HCT116 (cell line): ENCODE results near the gene SLC39A5. TPM values are rescaled to one million over a fixed set of nuclear protein-coding genes. Genes with fewer than 3 reads are reported as not detected.

Experiments used
- ATAC-seq: fragments of 200-7000 bp; cut with Tn5 transposase; 2 replicates; pipeline ENCODE4 v1.9.1; 2020; ENCODE audit warnings: mild to moderate bottlenecking, moderate library complexity
- BruUV-seq: library from RNA; stranded (reverse); fragments of 400-500 nt; replicated peaks from 2 replicates; lab custom pipeline; 2021; lab: Mats Ljungman, UMichigan
- CTCF ChIA-PET: fragments of 300-600 bp; sonication (Branson Sonifier 250); formaldehyde crosslinking; loops from one replicate; lab custom pipeline; 2021; ENCODE audit warnings: antibody characterized with exemption; lab: Charles Lee
- POLR2A ChIA-PET: fragments of 300-600, 350-600 bp; sonication (Branson Sonifier 250); formaldehyde crosslinking; loops from one replicate; lab custom pipeline; 2021; ENCODE audit warnings: antibody characterized with exemption; lab: Charles Lee
- RAD21 ChIA-PET, 2 experiments: fragments of 300-600 bp; sonication (Branson Sonifier 250); formaldehyde crosslinking; loops; one replicate each; lab custom pipeline; 2023; ENCODE audit warnings: low total read pairs in 2 of 2; ENCODE audit not compliant: uncharacterized antibody in 2 of 2, unreplicated experiment in 2 of 2, low non-redundant PET in 1 of 2; lab: Charles Lee
- DNase-seq: peaks from one replicate; pipeline ENCODE4 v3.0.0-alpha.2; 2010; ENCODE audit warnings: low read depth, low spot score
- H2AFZ ChIP-seq: fragments of 200-600 bp; shearing (Covaris generic), sonication (generic); 2 replicates; pipeline ENCODE4 v1.6.1; 2017; ENCODE audit warnings: low read depth, mixed run types, mixed read lengths, antibody characterized with exemption, low read length; ENCODE audit not compliant: poor library complexity, severe bottlenecking
- H3K27ac ChIP-seq: 2 replicates; pipeline ENCODE4 v1.5.1; 2012; ENCODE audit warnings: low read depth, low read length
- H3K27me3 ChIP-seq: fragments of 200-600 bp; sonication (generic); 2 replicates; pipeline ENCODE4 v1.6.1; 2016; ENCODE audit warnings: mixed run types, low read length, mixed read lengths; ENCODE audit not compliant: insufficient read depth
- H3K36me3 ChIP-seq, 2 experiments: fragments of 200-500 bp in 1 of 2; fragments of 200-600 bp in 1 of 2; sonication (Bioruptor generic) in 1 of 2; sonication (generic) in 1 of 2; 2 replicates each; pipeline versions ENCODE4 v1.5.1 to v1.6.1; 2014 to 2016; ENCODE audit warnings: low read length in 2 of 2, inconsistent platforms in 1 of 2, mixed read lengths in 1 of 2, mixed run types in 1 of 2; ENCODE audit not compliant: insufficient read depth in 2 of 2, control insufficient read depth in 1 of 2
- H3K4me1 ChIP-seq, 2 experiments: fragments of 200-600 bp in 1 of 2; sonication (generic) in 1 of 2; 2 replicates each; pipeline versions ENCODE4 v1.5.1 to v1.6.1; 2012 to 2017; ENCODE audit warnings: low read length in 2 of 2, inconsistent platforms in 1 of 2, mild to moderate bottlenecking in 1 of 2, mixed read lengths in 1 of 2, mixed run types in 1 of 2, moderate library complexity in 1 of 2; ENCODE audit not compliant: insufficient read depth in 2 of 2, control insufficient read depth in 1 of 2
- H3K4me2 ChIP-seq: fragments of 200-600 bp; sonication (generic); 2 replicates; pipeline ENCODE4 v1.6.1; 2017; ENCODE audit warnings: mixed run types, low read length, mixed read lengths
- H3K4me3 ChIP-seq, 2 experiments: fragments of 200-600 bp in 1 of 2; sonication (generic) in 1 of 2; replicated peaks in 1 of 2; 2 replicates each; pipeline ENCODE4 v1.5.1; 2011 to 2016; ENCODE audit warnings: low read length in 2 of 2, control low read depth in 1 of 2, low read depth in 1 of 2, mild to moderate bottlenecking in 1 of 2, mixed read lengths in 1 of 2, mixed run types in 1 of 2
- H3K79me2 ChIP-seq: fragments of 200-600 bp; sonication (generic); 2 replicates; pipeline ENCODE4 v1.6.1; 2017; ENCODE audit warnings: mild to moderate bottlenecking, mixed run types, low read length, moderate library complexity, mixed read lengths; ENCODE audit not compliant: insufficient read depth
- H3K9ac ChIP-seq: fragments of 200-600 bp; sonication (generic); 2 replicates; pipeline ENCODE4 v1.6.1; 2016; ENCODE audit warnings: low read length, mixed read lengths
- H3K9me2 ChIP-seq: fragments of 200-600 bp; sonication (generic), shearing (Covaris generic); 2 replicates; pipeline ENCODE4 v1.6.1; 2017; ENCODE audit warnings: mixed run types, mild to moderate bottlenecking, moderate library complexity; ENCODE audit not compliant: insufficient read depth
- H3K9me3 ChIP-seq, 2 experiments: fragments of 200-500 bp in 1 of 2; fragments of 200-600 bp in 1 of 2; sonication (Bioruptor generic) in 1 of 2; sonication (generic) in 1 of 2; 2 replicates each; pipeline ENCODE4 v1.6.1; 2014 to 2017; ENCODE audit warnings: low read length in 2 of 2, mixed read lengths in 2 of 2, inconsistent platforms in 1 of 2, low read depth in 1 of 2, mild to moderate bottlenecking in 1 of 2, mixed run types in 1 of 2, moderate library complexity in 1 of 2; ENCODE audit not compliant: control insufficient read depth in 1 of 2, insufficient read depth in 1 of 2
- H4K20me1 ChIP-seq: fragments of 200-600 bp; sonication (generic), shearing (Covaris generic); 2 replicates; pipeline ENCODE4 v1.6.1; 2017; ENCODE audit warnings: mixed run types, mild to moderate bottlenecking, moderate library complexity; ENCODE audit not compliant: insufficient read depth
- ATF3 ChIP-seq: IDR thresholded peaks from 2 replicates; pipeline ENCODE4 v1.6.1; 2012
- CBX3 ChIP-seq: IDR thresholded peaks from 2 replicates; pipeline ENCODE4 v1.6.1; 2012; ENCODE audit warnings: low read depth
- CTCF ChIP-seq, 3 experiments: fragments of 200-600 bp in 1 of 3; sonication (generic) in 1 of 3; IDR thresholded peaks in 2 of 3; conservative IDR thresholded peaks in 1 of 3; 2 replicates each; pipeline ENCODE4 v1.5.1; 2012 to 2017; ENCODE audit warnings: low read depth in 2 of 3, low read length in 2 of 3, antibody characterized with exemption in 1 of 3, borderline replicate concordance in 1 of 3, control low read depth in 1 of 3, mild to moderate bottlenecking in 1 of 3, mixed read lengths in 1 of 3, mixed run types in 1 of 3, moderate library complexity in 1 of 3; ENCODE audit not compliant: insufficient read depth in 1 of 3
- ELF1 ChIP-seq: IDR thresholded peaks from 2 replicates; pipeline ENCODE4 v1.6.1; 2012; ENCODE audit warnings: low read depth, borderline replicate concordance
- EZH2 ChIP-seq: fragments of 200-600 bp; sonication (generic); IDR thresholded peaks from 2 replicates; pipeline ENCODE4 v1.6.1; 2017; ENCODE audit warnings: antibody characterized with exemption, mixed run types
- EZH2phosphoT487 ChIP-seq: fragments of 200-600 bp; IDR thresholded peaks from 2 replicates; pipeline ENCODE4 v1.6.1; 2018; ENCODE audit warnings: antibody characterized with exemption, borderline replicate concordance
- FOSL1 ChIP-seq: IDR thresholded peaks from 2 replicates; pipeline ENCODE4 v1.6.1; 2012; ENCODE audit warnings: low read depth
- JUND ChIP-seq: IDR thresholded peaks from 2 replicates; pipeline ENCODE4 v1.6.1; 2012
- MAX ChIP-seq: IDR thresholded peaks from 2 replicates; pipeline ENCODE4 v1.6.1; 2012
- POLR2A ChIP-seq: IDR thresholded peaks from 2 replicates; pipeline ENCODE4 v1.7.0; 2011; ENCODE audit warnings: borderline replicate concordance; ENCODE audit not compliant: insufficient read depth, insufficient read length; ENCODE audit errors: extremely low read depth
- POLR2AphosphoS5 ChIP-seq: IDR thresholded peaks from 2 replicates; pipeline ENCODE4 v1.6.1; 2011; ENCODE audit warnings: mild to moderate bottlenecking, low read depth, low read length, moderate library complexity
- REST ChIP-seq: IDR thresholded peaks from 2 replicates; pipeline ENCODE4 v1.6.1; 2012; ENCODE audit warnings: low read depth
- SIN3A ChIP-seq: IDR thresholded peaks from 2 replicates; pipeline ENCODE4 v1.6.1; 2012; ENCODE audit warnings: low read depth
- SP1 ChIP-seq: IDR thresholded peaks from 2 replicates; pipeline ENCODE4 v1.6.1; 2012; ENCODE audit warnings: low read depth
- SRF ChIP-seq: IDR thresholded peaks from 2 replicates; pipeline ENCODE4 v1.6.1; 2012; ENCODE audit warnings: low read depth
- TCF7L2 ChIP-seq: IDR thresholded peaks from 2 replicates; pipeline ENCODE4 v1.7.0; 2011; ENCODE audit warnings: borderline replicate concordance, inconsistent platforms; ENCODE audit not compliant: insufficient read depth, insufficient read length; ENCODE audit errors: extremely low read depth
- ZBTB33 ChIP-seq: IDR thresholded peaks from 2 replicates; pipeline ENCODE4 v1.6.1; 2011; ENCODE audit warnings: mild to moderate bottlenecking, low read length, moderate library complexity; ENCODE audit not compliant: insufficient replicate concordance; ENCODE audit errors: extremely low read depth
- intact Hi-C: fragments of 100-400 bp; cut with micrococcal nuclease; formaldehyde crosslinking; loops from 2 replicates; pipeline ENCODE4 v1.10.0; 2022
- total RNA-seq: library from RNA; stranded (reverse); gene quantifications from one replicate; pipeline ENCODE4 v1.2.1, GENCODE V29; 2021; ENCODE audit not compliant: unreplicated experiment

SLC39A5 gene
- total RNA-seq, 1 experiment from 2014 or later, result 0.66 TPM

GRCh38 chr12:56220611-56221231, 9.1 kb upstream of the SLC39A5 start:
- peak overlapping the region; percentile 82 for H3K27ac ChIP-seq
- TF ChIP-seq ATF3 (no peak), POLR2A (no peak), CBX3 (no peak), EZH2phosphoT487 (no peak), SIN3A (no peak), CTCF (IDR thresholded peaks at IDR 0.05 in 2 of 3, conservative IDR thresholded peaks at IDR 0.05 in 1 of 3; ENCODE audit: borderline replicate concordance in 1 of 3, insufficient read depth in 1 of 3, low read depth in 2 of 3, low read length in 2 of 3) (no peak), JUND (no peak), FOSL1 (no peak), ELF1 (no peak), REST (no peak), SRF (no peak), ZBTB33 (no peak), TCF7L2 (no peak), SP1 (no peak), POLR2AphosphoS5 (no peak), MAX (no peak), EZH2 (no peak)
- H3K9me3 ChIP-seq, result no peaks in the 10 kb centered on the region
- peak overlapping the region; percentile 91 to 92 for H3K4me3 ChIP-seq
- peaks cover 6% of the 10 kb centered on the region in 2 experiments; a peak in 3 of 4 replicates for H3K36me3 ChIP-seq
- H2AFZ ChIP-seq, result no peak overlapping the region
- peak overlapping the region; percentile 83 for H3K9ac ChIP-seq
- no peak for DNase-seq
- ATAC-seq, result no peak
- ChIA-PET RAD21 (no interaction called here), CTCF (interaction anchor here (1.3 to 1.8 kb wide), 3 partner anchors 9 to 482 kb away, joined by 4 to 11 read pairs (median 5); no protein-coding TSS in a partner anchor), POLR2A (interaction anchor here (1.4 to 2.5 kb wide), 4 partner anchors 13 to 103 kb away, joined by 4 to 13 read pairs (median 12); partner anchors contain the start of genes SMARCC2 and ZC3H10)
- BruUV-seq, result no TSS peak
- H3K4me2 ChIP-seq, result peak overlapping the region; percentile 94
- H3K27me3 ChIP-seq, result no peaks in the 10 kb centered on the region
- peaks cover 8 to 35% of the 10 kb centered on the region in 2 experiments; a peak in 3 of 4 replicates for H3K4me1 ChIP-seq
- intact Hi-C loops, result loop anchor here (5.0 kb wide), 1 partner anchor 37 kb away; the partner anchor contains the start of gene ANKRD52
- no peaks in the 10 kb centered on the region for H3K9me2 ChIP-seq
- H3K79me2 ChIP-seq, result peaks cover 15% of the 10 kb centered on the region
- H4K20me1 ChIP-seq, result no peaks in the 10 kb centered on the region
